Sigmoid colon (tissue), 4 donors: Measurements from ENCODE around the gene POT1.

Experiments
- EP300 ChIP-seq, 4 donors: sonication (generic); formaldehyde crosslinking; IDR thresholded peaks; one replicate each; pipeline ENCODE4 v1.6.1; 2017; ENCODE audit warnings: antibody characterized with exemption in 4 of 4
- TF ChIP-seq, protein P1 (sequence below), 4 experiments: fragments of 450-650 bp in 3 of 4; fragments of 200-600 bp in 1 of 4; IDR thresholded peaks; one replicate each; pipeline ENCODE4 v1.5.1; 2016 to 2019; ENCODE audit warnings: antibody characterized with exemption in 4 of 4, mild to moderate bottlenecking in 3 of 4, moderate library complexity in 2 of 4

DNA sequence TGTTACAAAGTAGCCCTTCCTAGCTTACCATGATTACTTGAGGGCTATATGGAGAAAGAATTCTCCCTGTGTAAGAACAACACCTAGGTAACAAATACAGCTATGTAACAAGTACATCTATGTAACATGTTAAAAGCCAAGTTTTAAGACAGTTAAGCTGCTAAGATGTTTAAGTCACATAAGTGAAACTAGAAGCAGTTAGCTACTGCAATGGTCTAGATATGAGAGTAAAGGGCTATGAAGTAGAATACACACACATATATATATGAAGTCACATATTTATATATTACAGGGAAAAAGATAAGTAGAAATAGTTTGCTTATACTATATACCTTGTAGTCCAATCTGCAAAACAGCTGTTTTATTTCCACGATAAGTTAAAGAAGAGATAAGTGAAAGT, 14.4 kb downstream of the POT1 start:
- TF ChIP-seq, protein P1, sequence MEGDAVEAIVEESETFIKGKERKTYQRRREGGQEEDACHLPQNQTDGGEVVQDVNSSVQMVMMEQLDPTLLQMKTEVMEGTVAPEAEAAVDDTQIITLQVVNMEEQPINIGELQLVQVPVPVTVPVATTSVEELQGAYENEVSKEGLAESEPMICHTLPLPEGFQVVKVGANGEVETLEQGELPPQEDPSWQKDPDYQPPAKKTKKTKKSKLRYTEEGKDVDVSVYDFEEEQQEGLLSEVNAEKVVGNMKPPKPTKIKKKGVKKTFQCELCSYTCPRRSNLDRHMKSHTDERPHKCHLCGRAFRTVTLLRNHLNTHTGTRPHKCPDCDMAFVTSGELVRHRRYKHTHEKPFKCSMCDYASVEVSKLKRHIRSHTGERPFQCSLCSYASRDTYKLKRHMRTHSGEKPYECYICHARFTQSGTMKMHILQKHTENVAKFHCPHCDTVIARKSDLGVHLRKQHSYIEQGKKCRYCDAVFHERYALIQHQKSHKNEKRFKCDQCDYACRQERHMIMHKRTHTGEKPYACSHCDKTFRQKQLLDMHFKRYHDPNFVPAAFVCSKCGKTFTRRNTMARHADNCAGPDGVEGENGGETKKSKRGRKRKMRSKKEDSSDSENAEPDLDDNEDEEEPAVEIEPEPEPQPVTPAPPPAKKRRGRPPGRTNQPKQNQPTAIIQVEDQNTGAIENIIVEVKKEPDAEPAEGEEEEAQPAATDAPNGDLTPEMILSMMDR (IDR thresholded peaks at IDR 0.05), result no peak
- TF ChIP-seq EP300 (IDR thresholded peaks at IDR 0.05), result no peak
